Heart right ventricle (tissue), 16 donors: ENCODE data around the gene GRB10. TPM values are rescaled to one million over a fixed set of nuclear protein-coding genes. Genes with fewer than 3 reads are reported as not detected.

Source experiments
- ATAC-seq, 8 donors: fragments of 200-7000 bp; cut with Tn5 transposase; one replicate each; pipeline ENCODE4 v1.9.1; 2020; ENCODE audit warnings: mild to moderate bottlenecking in 8 of 8, moderate library complexity in 8 of 8, moderate number of reproducible peaks in 1 of 8
- DNase-seq, 2 donors: peaks; one replicate each; pipeline ENCODE4 v3.0.0-alpha.2; 2020
- H3K27ac ChIP-seq, 10 donors: fragments of 200-600 bp; sonication (generic) in 2 of 10; one replicate each; pipeline versions ENCODE4 v1.5.0 to v1.8.0; 2020 to 2022; ENCODE audit warnings: mild to moderate bottlenecking in 3 of 10
- H3K27me3 ChIP-seq, 7 donors: fragments of 200-600 bp; one replicate each; pipeline ENCODE4 v1.8.0; 2021 to 2022; ENCODE audit warnings: mild to moderate bottlenecking in 2 of 7
- H3K36me3 ChIP-seq, 9 donors: fragments of 200-600 bp; sonication (generic) in 1 of 9; one replicate each; pipeline versions ENCODE4 v1.5.0 to v1.8.0; 2020 to 2022; ENCODE audit warnings: mild to moderate bottlenecking in 2 of 9
- H3K4me1 ChIP-seq, 9 donors: fragments of 200-600 bp; sonication (generic) in 1 of 9; one replicate each; pipeline versions ENCODE4 v1.5.0 to v1.8.0; 2020 to 2022; ENCODE audit warnings: mild to moderate bottlenecking in 4 of 9
- H3K4me3 ChIP-seq, 10 donors: fragments of 200-600 bp; sonication (generic) in 2 of 10; one replicate each; pipeline versions ENCODE4 v1.5.0 to v1.8.0; 2020 to 2022; ENCODE audit warnings: mild to moderate bottlenecking in 7 of 10, moderate library complexity in 2 of 10
- H3K9me3 ChIP-seq, 11 donors: fragments of 200-600 bp in 10 of 11; sonication (generic) in 2 of 11; one replicate each; pipeline versions ENCODE4 v1.5.0 to v1.8.0; 2013 to 2022; ENCODE audit warnings: mild to moderate bottlenecking in 2 of 11, control low read depth in 1 of 11, moderate library complexity in 1 of 11
- WGBS, 2 donors: extraction: QIAGEN DNeasy Blood & Tissue Kit; methylation state at CpG; one replicate each; pipeline ENCODE4 v1.1.7; 2013; ENCODE audit warnings: inconsistent platforms in 1 of 2; 5-methylcytosine and 5-hydroxymethylcytosine counted together
- intact Hi-C, 10 donors: fragments of 100-400 bp; cut with DNase I; formaldehyde crosslinking; loops; one replicate each; pipeline versions ENCODE4 v1.11.1 to v1.14.2; 2022
- polyA plus RNA-seq, 2 donors: library from polyadenylated mRNA; stranded (reverse); fragments of 200-250 nt; gene quantifications; one replicate each; pipeline ENCODE4 v1.2.3, GENCODE V29; 2013
- total RNA-seq, 10 donors: library from RNA; stranded (reverse); fragmentation: NEBNext Ultra II Directional in 3 of 10; extraction: Animal tissue kit (Norgen Biotek cat#: 25700) in 3 of 10; gene quantifications; one replicate each; pipeline versions ENCODE4 v1.2.1 to v1.2.4, GENCODE V29; 2021 to 2023
- TF ChIP-seq, protein P1 (sequence below), 9 donors: fragments of 200-600 bp; sonication (generic) in 2 of 9; IDR thresholded peaks; one replicate each; pipeline versions ENCODE4 v1.5.0 to v1.8.0; 2021 to 2022; ENCODE audit warnings: antibody characterized with exemption in 9 of 9, mild to moderate bottlenecking in 5 of 9, moderate library complexity in 1 of 9
- donor health status: Arrhythmogenic right ventricular cardiomyopathy.
- donor health status: ischemic (EF 13 %, LVEDD 7.1; RV severe dilation, severe dysfunction).
- donor health status: healthy with polysubstance abuse.
- donor health status: DM: no; HTN: yes; CAD: no.
- donor health status: DM: no; HTN: no; CAD: no.
- donor health status: ischemic (EF 25% LVEDD 6.9; RV normal size, moderate dysfunction).
- donor health status: ischemic (EF 25% LVEDD 5.7; RV mildly dilated, moderate dysfunction).
- donor health status: healthy.
- donor health status: DM: yes; HTN: yes; CAD: no.
- donor health status: Ischemic cardiomyopathy.
- donor health status: ischemic (EF 35%, LVEDD 5.7; RV mildly dilated, moderate dysfunction).
- donor health status: nonischemic (EF 11% LVEDD 7.7; RV severe dilation, severe dysfunction).
- donor health status: DM: yes; HTN: yes; CAD: no.
- donor health status: PGD.
- donor health status: ischemic (EF 29% LVEDD 5.4; RV normal size, mild dysfunction).
- donor health status: nonischemic (EF 23%, LVEDD 6.1; RV moderate dilation, normal function).

Gene GRB10
- total and polyA plus RNA-seq, 12 donors = 13.2 to 48.7 (median 29.6) TPM

DNA sequence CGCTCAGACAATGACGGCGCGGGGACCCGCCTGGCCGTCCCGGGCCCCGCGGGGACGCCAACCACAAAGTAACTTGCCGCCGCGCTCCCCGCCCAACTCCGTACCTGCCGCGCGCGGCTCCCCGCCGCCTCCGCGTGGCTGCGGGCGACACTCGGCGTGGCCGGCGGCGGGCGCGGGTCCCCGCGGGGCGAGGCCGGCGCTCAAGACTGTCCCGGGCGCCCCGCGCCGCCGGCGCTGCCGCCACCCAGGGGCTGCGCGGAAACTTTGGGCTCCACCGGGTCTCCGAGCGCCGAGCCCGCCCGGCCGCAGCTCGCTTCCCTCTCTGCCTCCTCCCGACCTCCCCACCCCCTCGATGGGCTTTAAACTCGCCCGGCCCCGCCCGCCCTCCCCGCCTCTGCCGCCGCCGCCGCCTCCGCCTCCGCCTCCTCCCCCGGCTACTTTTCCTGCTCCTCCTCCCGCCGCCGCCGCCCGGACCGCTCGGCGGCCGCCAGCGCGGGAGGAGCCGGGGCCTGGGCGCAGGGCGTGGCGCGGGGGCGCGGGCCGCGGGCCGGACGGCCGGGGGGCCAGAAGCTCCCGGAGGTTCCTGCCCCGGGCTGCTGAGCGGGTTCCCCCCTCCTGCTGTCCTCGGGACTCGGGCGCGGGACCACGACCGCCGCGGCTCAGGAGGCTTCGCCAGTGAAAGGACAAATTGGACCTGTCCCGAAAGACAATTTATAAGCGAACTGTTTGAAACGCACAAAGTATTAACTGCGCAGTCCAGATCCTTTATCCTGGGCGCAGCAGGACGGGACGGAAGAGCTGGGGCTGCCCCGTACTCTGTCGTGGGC is 10.6 kb upstream of the GRB10 start:
- ATAC-seq (peak; percentile 66 to 89 (median 82)), DNase-seq (peak; percentile 79 to 80)
- Histone ChIP-seq H3K36me3 (no peaks in the 10 kb centered on the region), H3K9me3 (peaks cover 0 to 8% (median 0%) of the 10 kb centered on the region in 11 donors), H3K27ac (peak overlapping the region; percentile 74 to 94 (median 81)), H3K4me1 (peaks cover 0 to 44% (median 29%) of the 10 kb centered on the region in 9 donors), H3K27me3 (peaks cover 0 to 9% (median 0%) of the 10 kb centered on the region in 7 donors), H3K4me3 (peak overlapping the region in 9 of 10 donors; percentile 54 to 94 (median 72))
- intact Hi-C loops = loop anchor here in 7 of 10 donors (5.0 to 10.0 kb wide), 11 partner anchors 71 to 351 kb away; no protein-coding TSS in a partner anchor
- TF ChIP-seq, protein P1, sequence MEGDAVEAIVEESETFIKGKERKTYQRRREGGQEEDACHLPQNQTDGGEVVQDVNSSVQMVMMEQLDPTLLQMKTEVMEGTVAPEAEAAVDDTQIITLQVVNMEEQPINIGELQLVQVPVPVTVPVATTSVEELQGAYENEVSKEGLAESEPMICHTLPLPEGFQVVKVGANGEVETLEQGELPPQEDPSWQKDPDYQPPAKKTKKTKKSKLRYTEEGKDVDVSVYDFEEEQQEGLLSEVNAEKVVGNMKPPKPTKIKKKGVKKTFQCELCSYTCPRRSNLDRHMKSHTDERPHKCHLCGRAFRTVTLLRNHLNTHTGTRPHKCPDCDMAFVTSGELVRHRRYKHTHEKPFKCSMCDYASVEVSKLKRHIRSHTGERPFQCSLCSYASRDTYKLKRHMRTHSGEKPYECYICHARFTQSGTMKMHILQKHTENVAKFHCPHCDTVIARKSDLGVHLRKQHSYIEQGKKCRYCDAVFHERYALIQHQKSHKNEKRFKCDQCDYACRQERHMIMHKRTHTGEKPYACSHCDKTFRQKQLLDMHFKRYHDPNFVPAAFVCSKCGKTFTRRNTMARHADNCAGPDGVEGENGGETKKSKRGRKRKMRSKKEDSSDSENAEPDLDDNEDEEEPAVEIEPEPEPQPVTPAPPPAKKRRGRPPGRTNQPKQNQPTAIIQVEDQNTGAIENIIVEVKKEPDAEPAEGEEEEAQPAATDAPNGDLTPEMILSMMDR (IDR thresholded peaks at IDR 0.05) = no peak
- WGBS, 2 donors = 1% methylated on average over 53 to 110 of the region's 113 CpGs

DNA sequence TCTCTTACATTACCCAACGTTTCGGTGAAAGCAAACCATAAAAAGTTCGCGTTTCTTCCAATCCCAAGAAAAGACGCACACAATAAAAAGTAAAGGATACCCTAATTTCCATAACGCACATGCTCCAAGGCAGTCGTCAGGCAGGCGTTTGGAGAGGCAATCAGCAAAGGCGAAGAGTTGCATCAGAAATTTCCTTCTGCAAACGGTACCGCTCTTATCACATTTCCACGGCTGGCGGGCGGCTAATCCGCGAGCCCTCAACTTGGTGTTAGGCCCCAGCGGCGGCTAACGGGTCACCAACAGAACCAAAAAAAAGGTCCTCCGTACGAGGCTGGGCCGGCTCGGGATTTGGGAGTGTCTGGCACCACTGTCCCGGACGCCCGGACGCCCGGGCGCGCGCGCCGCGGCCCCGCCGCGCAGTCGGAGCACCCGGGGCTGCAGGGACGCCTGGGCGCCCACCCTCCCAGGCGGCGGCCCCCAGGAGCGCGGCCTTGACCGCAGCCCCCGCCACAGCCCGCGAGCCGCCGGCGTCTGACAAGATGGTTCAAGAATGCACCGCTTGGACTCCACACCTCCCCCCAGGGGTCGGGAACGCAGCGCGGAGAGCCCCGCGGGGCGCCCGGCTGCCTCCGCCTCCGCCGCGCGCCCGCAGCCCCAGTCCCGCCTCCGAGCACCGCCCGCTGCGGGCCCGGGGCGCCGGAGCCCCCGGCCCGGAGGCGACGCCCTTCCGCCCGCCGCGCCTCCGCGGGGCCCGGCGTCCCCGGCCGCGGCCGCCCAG is 9.8 kb upstream of the GRB10 start:
- ATAC-seq (peak in 7 of 8 donors; percentile 12 to 48 (median 19)), DNase-seq (peak; percentile 26 to 44)
- Histone ChIP-seq H3K9me3 (peaks cover 0 to 9% (median 0%) of the 10 kb centered on the region in 11 donors), H3K36me3 (no peaks in the 10 kb centered on the region), H3K27me3 (peaks cover 0 to 9% (median 0%) of the 10 kb centered on the region in 7 donors), H3K27ac (peak overlapping the region; percentile 61 to 94 (median 81)), H3K4me3 (peak overlapping the region; percentile 36 to 94 (median 72)), H3K4me1 (peaks cover 0 to 52% (median 31%) of the 10 kb centered on the region in 9 donors)
- TF ChIP-seq, protein P1 (IDR thresholded peaks at IDR 0.05) = peak in 1 of 9 donors; percentile 13
- intact Hi-C loops = loop anchor here in 7 of 10 donors (5.0 to 10.0 kb wide), 11 partner anchors 70 to 352 kb away; no protein-coding TSS in a partner anchor
- 1 to 2% methylated on average over 90 to 91 of the region's 91 CpGs for WGBS, 2 donors

DNA sequence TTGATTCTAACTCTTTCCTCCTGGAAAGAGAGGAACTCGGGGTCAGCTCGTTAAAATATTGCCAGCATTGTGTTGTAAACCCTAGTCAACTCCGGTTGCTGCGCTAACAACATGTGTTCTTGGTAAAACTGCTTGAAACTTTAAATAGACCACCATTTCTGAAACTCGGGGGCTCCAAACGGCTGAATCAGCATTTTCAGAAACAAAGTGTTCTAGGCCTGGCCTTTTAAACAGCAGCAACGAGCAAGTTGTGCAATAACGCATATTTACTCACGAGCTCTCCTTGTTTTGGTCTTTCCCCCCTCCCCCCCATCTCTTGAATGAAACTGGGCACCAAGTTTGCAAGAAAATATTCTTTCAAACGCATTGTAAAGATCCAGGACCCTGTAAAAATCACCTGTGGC is 9.2 kb upstream of the GRB10 start:
- WGBS, 2 donors = 19 to 29% methylated on average over 10 of the region's 10 CpGs
- H3K4me3 ChIP-seq = peak overlapping the region; percentile 36 to 94 (median 72)
- no peaks in the 10 kb centered on the region for H3K36me3 ChIP-seq
- H3K9me3 ChIP-seq = peaks cover 0 to 9% (median 0%) of the 10 kb centered on the region in 11 donors
- DNase-seq (no peak), ATAC-seq (no peak)
- TF ChIP-seq, protein P1 (IDR thresholded peaks at IDR 0.05) = no peak
- peaks cover 0 to 9% (median 0%) of the 10 kb centered on the region in 7 donors for H3K27me3 ChIP-seq
- peak overlapping the region; percentile 61 to 94 (median 81) for H3K27ac ChIP-seq
- intact Hi-C loops = loop anchor here in 7 of 10 donors (5.0 to 10.0 kb wide), 11 partner anchors 70 to 353 kb away; no protein-coding TSS in a partner anchor
- peaks cover 0 to 57% (median 32%) of the 10 kb centered on the region in 9 donors for H3K4me1 ChIP-seq
